Endometrium (tissue), 2 donors: ENCODE results near the gene SEC61B.

Source experiments
- FAIRE-seq: peaks from 2 replicates; lab custom pipeline; 2012; peaks lifted over from hg19 to GRCh38; lab: Jason Lieb, UNC
- donor health status: control.
- donor health status: control.

The SEC61B gene

GRCh38 chr9:99221621-99222415 is at the start of gene SEC61B, which contains the start of gene ALG2:
Gene SEC61B (plus strand): TSS chr9:99222282. CDS start chr9:99222364, 82 bp downstream.
Gene ALG2 (minus strand): TSS chr9:99221942. CDS start chr9:99221894, 48 bp downstream.
- FAIRE-seq = peak; percentile 31

GRCh38 chr9:99173570-99174504 is 48.2 kb upstream of the SEC61B start:
- no peak for FAIRE-seq

- no peak for FAIRE-seq
Measured at GRCh38 chr9:99176527-99177013, 45.5 kb upstream of the SEC61B start.

GRCh38 chr9:99177576-99178366 is 44.3 kb upstream of the SEC61B start:
- no peak for FAIRE-seq

- FAIRE-seq = no peak
Measured at GRCh38 chr9:99178912-99179872, 42.9 kb upstream of the SEC61B start.

GRCh38 chr9:99180199-99180598 is 41.9 kb upstream of the SEC61B start:
- no peak for FAIRE-seq

GRCh38 chr9:99180662-99181061 is 41.4 kb upstream of the SEC61B start:
- no peak for FAIRE-seq

- FAIRE-seq = no peak
Measured at GRCh38 chr9:99181206-99181605, 40.9 kb upstream of the SEC61B start.

- no peak for FAIRE-seq
Measured at GRCh38 chr9:99181621-99182020, 40.5 kb upstream of the SEC61B start.

- no peak for FAIRE-seq
Measured at GRCh38 chr9:99182356-99182755, 39.7 kb upstream of the SEC61B start.

- FAIRE-seq = no peak
Measured at GRCh38 chr9:99183616-99184015, 38.5 kb upstream of the SEC61B start.

- FAIRE-seq = no peak
Measured at GRCh38 chr9:99184110-99184474, 38.0 kb upstream of the SEC61B start.

- FAIRE-seq = no peak
Measured at GRCh38 chr9:99184475-99185347, 37.4 kb upstream of the SEC61B start.

GRCh38 chr9:99185348-99185632 is 36.8 kb upstream of the SEC61B start:
- FAIRE-seq = no peak

- no peak for FAIRE-seq
Measured at GRCh38 chr9:99185934-99186333, 36.1 kb upstream of the SEC61B start.

GRCh38 chr9:99187311-99187710 is 34.8 kb upstream of the SEC61B start:
- FAIRE-seq = no peak

- FAIRE-seq = no peak
Measured at GRCh38 chr9:99189186-99189585, 32.9 kb upstream of the SEC61B start.

GRCh38 chr9:99189887-99190596 is 32.0 kb upstream of the SEC61B start:
- no peak for FAIRE-seq

- no peak for FAIRE-seq
Measured at GRCh38 chr9:99190597-99191283, 31.3 kb upstream of the SEC61B start.
